Smooth muscle cell (in vitro differentiated cells): ENCODE results near the gene GSTK1. TPM values are rescaled to one million over a fixed set of nuclear protein-coding genes. Genes with fewer than 3 reads are reported as not detected.
"Not testable (repeated sequence)": the region's sequence is repeated elsewhere in the genome, so short reads cannot be mapped to it uniquely, and the experiment has no call there.

Source experiments
- DNase-seq: peaks from one replicate; lab custom pipeline; 2025; ENCODE audit not compliant: unreplicated experiment; lab: John Stamatoyannopoulos, UW
- H2AFZ ChIP-seq: fragments of 200-600 bp; sonication (generic); 2 replicates; pipeline ENCODE4 v1.6.0; 2016; ENCODE audit warnings: antibody characterized with exemption, low read depth, mild to moderate bottlenecking
- H3F3A ChIP-seq: fragments of 200-600 bp; sonication (generic); 2 replicates; pipeline ENCODE4 v1.6.0; 2017; ENCODE audit warnings: antibody characterized with exemption, low read depth
- H3K27ac ChIP-seq: fragments of 200-600 bp; sonication (generic); 2 replicates; pipeline ENCODE4 v1.5.1; 2016; ENCODE audit warnings: low read depth, mild to moderate bottlenecking
- H3K27me3 ChIP-seq: fragments of 200-600 bp; sonication (generic); 2 replicates; pipeline ENCODE4 v1.6.1; 2016; ENCODE audit warnings: low read depth, mild to moderate bottlenecking
- H3K36me3 ChIP-seq: fragments of 200-600 bp; sonication (generic); 2 replicates; pipeline ENCODE4 v1.5.1; 2016; ENCODE audit warnings: low read depth
- H3K4me1 ChIP-seq: fragments of 200-600 bp; sonication (generic); 2 replicates; pipeline ENCODE4 v1.5.1; 2016; ENCODE audit warnings: low read depth
- H3K4me2 ChIP-seq: fragments of 200-600 bp; sonication (generic); 2 replicates; pipeline ENCODE4 v1.6.0; 2016; ENCODE audit warnings: mild to moderate bottlenecking
- H3K4me3 ChIP-seq: fragments of 200-600 bp; sonication (generic); 2 replicates; pipeline ENCODE4 v1.5.1; 2016; ENCODE audit warnings: mild to moderate bottlenecking
- H3K79me2 ChIP-seq: fragments of 200-600 bp; sonication (generic); 2 replicates; pipeline ENCODE4 v1.6.0; 2016; ENCODE audit warnings: low read depth, mild to moderate bottlenecking
- H3K9ac ChIP-seq: fragments of 200-600 bp; sonication (generic); 2 replicates; pipeline ENCODE4 v1.6.0; 2016; ENCODE audit warnings: low read depth
- H3K9me3 ChIP-seq: fragments of 200-600 bp; sonication (generic); replicated peaks from 2 replicates; pipeline ENCODE4 v1.5.1; 2016; ENCODE audit warnings: low read depth
- H4K20me1 ChIP-seq: fragments of 200-600 bp; sonication (generic); 2 replicates; pipeline ENCODE4 v1.6.0; 2016; ENCODE audit warnings: low read depth
- CTCF ChIP-seq: fragments of 200-600 bp; sonication (generic); IDR thresholded peaks from 2 replicates; pipeline ENCODE4 v1.5.1; 2017; ENCODE audit warnings: borderline replicate concordance, mild to moderate bottlenecking, antibody characterized with exemption; ENCODE audit not compliant: insufficient read depth, poor library complexity, severe bottlenecking
- WGBS: methylation state at CpG from one replicate; pipeline ENCODE4 v1.1.7; 2016; ENCODE audit warnings: low lambda C conversion rate; 5-methylcytosine and 5-hydroxymethylcytosine counted together
- polyA plus RNA-seq: library from polyadenylated mRNA; unstranded; fragments of >200 nt; fragmentation: Nextera tagmentation; extraction: Ambion mirVana; gene quantifications from 2 replicates; pipeline ENCODE4 v1.2.1, GENCODE V29; 2016
- total RNA-seq: library from RNA; depleted of rRNA; stranded (reverse); fragments of >200 nt; gene quantifications from 2 replicates; pipeline ENCODE4 v1.2.3, GENCODE V29; 2014

The GSTK1 gene
- total and polyA plus RNA-seq, 2 experiments from 2014 or later, result 105 to 158 TPM

- peak within 1 kb of the TSS; percentile 82 for H3K9ac ChIP-seq
- H3K4me1 ChIP-seq, result peaks cover 12% of the 10 kb centered on the region
- H3K27me3 ChIP-seq, result no peaks in the 10 kb centered on the region
- H4K20me1 ChIP-seq, result peaks cover 24% of the 10 kb centered on the region
- peak; percentile 24 for TF ChIP-seq CTCF
- peaks cover 6% of the 10 kb centered on the region for H3K36me3 ChIP-seq
- H3K9me3 ChIP-seq, result no peaks in the 10 kb centered on the region
- peaks cover 35% of the 10 kb centered on the region for H3K79me2 ChIP-seq
- DNase-seq, result peak; percentile 94
- H2AFZ ChIP-seq, result peak within 1 kb of the TSS; percentile 81
- peak within 1 kb of the TSS; percentile 88 for H3K4me2 ChIP-seq
- 3% methylated on average over 70 of the region's 84 CpGs for WGBS
- peak within 1 kb of the TSS; percentile 82 for H3K27ac ChIP-seq
- H3K4me3 ChIP-seq, result peak within 1 kb of the TSS; percentile 77
- peaks cover 8% of the 10 kb centered on the region for H3F3A ChIP-seq
Observed at GRCh38 chr7:143287935-143288826, 24.9 kb downstream of the GSTK1 start, which contains the start of gene CASP2. Gene CASP2, plus strand, starts transcription at chr7:143288351. Its CDS starts 105 bp downstream, at chr7:143288456.

- H3K4me2 ChIP-seq, result peak overlapping the region; percentile 88
- H3K9me3 ChIP-seq, result no peaks in the 10 kb centered on the region
- 2% methylated on average over 11 of the region's 11 CpGs for WGBS
- peaks cover 35% of the 10 kb centered on the region for H3K79me2 ChIP-seq
- H3K27me3 ChIP-seq, result no peaks in the 10 kb centered on the region
- peaks cover 12% of the 10 kb centered on the region for H3K4me1 ChIP-seq
- peak overlapping the region; percentile 82 for H3K27ac ChIP-seq
- no peak for TF ChIP-seq CTCF
- peak overlapping the region; percentile 77 for H3K4me3 ChIP-seq
- peaks cover 8% of the 10 kb centered on the region for H3F3A ChIP-seq
- DNase-seq, result no peak
- H3K9ac ChIP-seq, result peak overlapping the region; percentile 82
- H3K36me3 ChIP-seq, result peaks cover 6% of the 10 kb centered on the region
- H2AFZ ChIP-seq, result peak overlapping the region; percentile 77
- peaks cover 28% of the 10 kb centered on the region for H4K20me1 ChIP-seq
Observed at GRCh38 chr7:143288836-143289235, 25.6 kb downstream of the GSTK1 start.

GRCh38 chr7:143289421-143289820 is 26.2 kb downstream of the GSTK1 start:
- Histone ChIP-seq H3K27ac (peak overlapping the region; percentile 82), H3K4me2 (peak overlapping the region; percentile 88), H3K9me3 (no peaks in the 10 kb centered on the region), H3K9ac (no peak overlapping the region), H2AFZ (no peak overlapping the region), H3F3A (peaks cover 8% of the 10 kb centered on the region), H4K20me1 (peaks cover 34% of the 10 kb centered on the region), H3K36me3 (peaks cover 6% of the 10 kb centered on the region), H3K27me3 (no peaks in the 10 kb centered on the region), H3K4me3 (peak overlapping the region; percentile 77), H3K4me1 (peaks cover 12% of the 10 kb centered on the region), H3K79me2 (peaks cover 35% of the 10 kb centered on the region)
- TF ChIP-seq CTCF, result no peak
- WGBS, result 56% methylated on average over 6 of the region's 6 CpGs
- DNase-seq, result no peak

GRCh38 chr7:143289888-143290287 is 26.6 kb downstream of the GSTK1 start:
- H3K36me3 ChIP-seq, H3K27me3 ChIP-seq, H3K9me3 ChIP-seq, DNase-seq, H3K27ac ChIP-seq, H3F3A ChIP-seq, H2AFZ ChIP-seq, H3K9ac ChIP-seq: not testable (repeated sequence)
- peaks cover 35% of the 10 kb centered on the region for H3K79me2 ChIP-seq
- peaks cover 12% of the 10 kb centered on the region for H3K4me1 ChIP-seq
- peaks cover 35% of the 10 kb centered on the region for H4K20me1 ChIP-seq
- peak overlapping the region; percentile 77 for H3K4me3 ChIP-seq
- H3K4me2 ChIP-seq, result peak overlapping the region; percentile 88
- 81% methylated on average over 4 of the region's 4 CpGs for WGBS
